CD4-positive, CD25-positive, alpha-beta regulatory T cell (primary cell): ENCODE results near the gene SRC. TPM values are rescaled to one million over a fixed set of nuclear protein-coding genes. Genes with fewer than 3 reads are reported as not detected.

Source experiments
- polyA plus RNA-seq, 4 donors: library from polyadenylated mRNA; unstranded; fragments of 300-500 nt; fragmentation: Illumina TruSeq; gene quantifications; one replicate each; pipeline ENCODE4 v1.2.3, GENCODE V29; 2021
- total RNA-seq: library from RNA; stranded (reverse); gene quantifications from one replicate; pipeline ENCODE4 v1.2.3, GENCODE V29; 2022

The SRC gene
- total and polyA plus RNA-seq, 5 donors from 2014 or later, result 0.29 to 5.5 (median 0.56) TPM; not detected in 1

Other genes starting within 250 kb of the SRC start
- 101 TPM for gene RPN2, start 166.8 kb upstream of the SRC start, total RNA-seq
- 100 to 1,000 TPM; 227 to 259 (median 243) TPM for gene RPN2, start 166.8 kb upstream of the SRC start, polyA plus RNA-seq
- gene MROH8, start 166.6 kb upstream of the SRC start, total RNA-seq, result 0.81 TPM
- 1 to 10 TPM in 1 of 4 donors, under 1 TPM in 2, not detected in 1; 0.73 to 1.4 (median 0.88) TPM for gene MROH8, start 166.6 kb upstream of the SRC start, polyA plus RNA-seq
- not detected for gene GHRH, start 84.3 kb upstream of the SRC start, total RNA-seq
- gene GHRH, start 84.3 kb upstream of the SRC start, polyA plus RNA-seq, result not detected
- gene MANBAL, start 56.5 kb upstream of the SRC start, total RNA-seq, result 6.1 TPM
- gene MANBAL, start 56.5 kb upstream of the SRC start, polyA plus RNA-seq, result 10 to 100 TPM; 20.0 to 32.4 (median 28.2) TPM
- not detected for gene NNAT, start 175.1 kb downstream of the SRC start, total RNA-seq
- not detected for gene NNAT, start 175.1 kb downstream of the SRC start, polyA plus RNA-seq
- 67.8 TPM for gene BLCAP, start 181.7 kb downstream of the SRC start, total RNA-seq
- gene BLCAP, start 181.7 kb downstream of the SRC start, polyA plus RNA-seq, result 10 to 100 TPM; 76.0 to 85.0 (median 81.5) TPM